GM21717 (cell line): Measurements from ENCODE around the gene TBC1D25.

Experiments used
- ATAC-seq: cut with Tn5 transposase; IDR thresholded peaks from one replicate; pipeline ENCODE4 v1.9.1; 2021; ENCODE audit warnings: mild to moderate bottlenecking, moderate library complexity; ENCODE audit not compliant: unreplicated experiment

The TBC1D25 gene

GRCh38 chrX:48559636-48560035 is 20.1 kb downstream of the TBC1D25 start:
- no peak for ATAC-seq

DNA sequence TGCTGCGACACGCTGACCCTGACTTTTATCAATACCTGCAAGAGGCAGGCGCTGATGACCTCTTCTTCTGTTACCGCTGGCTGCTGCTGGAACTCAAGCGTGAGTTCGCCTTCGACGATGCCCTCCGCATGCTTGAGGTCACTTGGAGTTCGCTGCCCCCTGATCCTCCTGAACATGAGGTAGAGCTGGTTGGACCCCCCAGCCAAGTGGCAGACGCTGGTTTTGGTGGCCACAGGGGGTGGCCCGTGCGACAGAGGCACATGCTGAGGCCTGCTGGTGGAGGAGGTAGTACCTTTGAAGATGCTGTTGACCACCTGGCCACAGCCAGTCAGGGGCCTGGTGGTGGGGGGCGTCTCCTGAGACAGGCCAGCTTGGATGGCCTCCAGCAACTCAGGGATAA is 20.5 kb downstream of the TBC1D25 start:
- no peak for ATAC-seq

DNA sequence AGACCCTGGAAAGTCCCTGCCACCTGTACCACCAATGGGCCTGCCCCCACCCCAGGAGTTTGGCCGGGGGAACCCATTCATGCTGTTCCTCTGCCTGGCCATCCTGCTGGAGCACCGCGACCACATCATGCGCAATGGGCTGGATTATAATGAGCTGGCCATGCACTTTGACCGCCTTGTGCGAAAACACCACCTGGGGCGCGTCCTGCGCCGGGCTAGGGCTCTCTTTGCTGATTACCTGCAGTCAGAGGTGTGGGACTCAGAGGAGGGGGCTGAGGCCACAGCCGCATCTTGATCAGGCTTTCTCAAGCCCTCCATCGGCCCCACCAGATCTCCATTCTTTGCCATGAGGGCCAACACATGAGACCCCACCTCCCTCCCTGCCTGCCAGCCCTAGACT is 21.2 kb downstream of the TBC1D25 start:
- no peak for ATAC-seq

DNA sequence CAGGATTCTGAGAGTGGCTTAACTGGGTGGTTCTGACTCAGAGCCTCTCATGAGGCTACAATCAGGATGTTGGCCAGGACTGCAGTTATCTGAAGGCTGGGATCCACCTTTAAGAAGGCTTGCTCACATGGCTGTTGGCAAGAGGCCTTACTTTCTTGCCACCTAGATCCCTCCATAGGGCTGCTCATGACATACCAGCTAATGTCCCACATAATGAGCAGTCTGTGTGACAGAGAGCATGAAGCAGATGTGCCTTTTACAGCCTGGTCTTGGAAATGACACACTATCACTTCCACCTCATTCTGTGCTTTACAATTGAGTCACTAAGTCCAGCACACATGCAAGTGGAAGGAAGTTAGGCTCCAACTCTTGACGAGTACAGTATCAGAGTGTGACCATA is 30.4 kb downstream of the TBC1D25 start:
- ATAC-seq, result no peak

- no peak for ATAC-seq
Observed at GRCh38 chrX:48573690-48574269, 34.3 kb downstream of the TBC1D25 start.

GRCh38 chrX:48574270-48575266 is 35.1 kb downstream of the TBC1D25 start, which contains the start of gene RBM3:
Gene RBM3, plus strand, starts transcription at chrX:48574484. Its CDS starts 697 bp downstream, at chrX:48575181.
- peak; percentile 79 for ATAC-seq

GRCh38 chrX:48575642-48576041 is 36.1 kb downstream of the TBC1D25 start:
- no peak for ATAC-seq

GRCh38 chrX:48576108-48576507 is 36.6 kb downstream of the TBC1D25 start:
- no peak for ATAC-seq

GRCh38 chrX:48578661-48579128 is 39.2 kb downstream of the TBC1D25 start:
- no peak for ATAC-seq

DNA sequence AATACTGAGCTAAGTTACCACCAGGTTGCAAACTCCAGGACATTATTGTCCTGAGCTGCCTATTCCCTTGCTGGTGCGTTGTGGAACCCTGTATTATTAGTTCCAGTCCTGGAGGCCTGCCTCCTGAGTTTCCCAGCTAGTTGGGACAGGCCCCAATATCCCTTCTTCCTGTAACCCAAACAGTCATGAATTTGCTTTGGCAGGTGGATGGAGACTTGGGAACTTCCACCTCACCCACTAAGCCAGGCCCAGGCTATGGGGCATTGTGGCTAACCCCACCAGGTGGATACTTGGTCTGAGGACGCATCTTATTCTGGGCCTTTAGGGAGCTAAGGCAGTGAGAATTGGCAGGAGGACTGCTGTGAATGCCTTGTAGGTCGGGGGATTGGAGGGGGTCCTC is 39.7 kb downstream of the TBC1D25 start:
- ATAC-seq, result no peak

DNA sequence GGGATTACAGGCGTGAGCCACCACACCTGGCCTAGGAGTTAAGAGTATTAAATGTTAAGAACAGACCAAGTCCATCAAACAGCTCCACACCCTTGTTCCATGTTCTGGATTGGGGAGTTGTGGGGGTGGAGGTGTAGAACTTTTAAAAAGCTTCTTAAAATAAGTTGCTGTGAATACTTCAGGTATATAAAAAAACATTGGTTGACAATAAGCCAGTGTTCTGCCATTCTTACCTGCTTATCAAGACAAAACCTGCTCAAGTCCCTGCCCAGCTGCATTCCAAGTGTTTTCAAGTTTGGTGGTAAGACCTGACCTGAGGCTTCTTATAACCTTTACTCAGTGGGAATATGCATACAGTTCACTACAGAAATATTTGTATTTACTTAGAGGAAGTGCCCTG is 41.1 kb downstream of the TBC1D25 start:
- ATAC-seq, result no peak

DNA sequence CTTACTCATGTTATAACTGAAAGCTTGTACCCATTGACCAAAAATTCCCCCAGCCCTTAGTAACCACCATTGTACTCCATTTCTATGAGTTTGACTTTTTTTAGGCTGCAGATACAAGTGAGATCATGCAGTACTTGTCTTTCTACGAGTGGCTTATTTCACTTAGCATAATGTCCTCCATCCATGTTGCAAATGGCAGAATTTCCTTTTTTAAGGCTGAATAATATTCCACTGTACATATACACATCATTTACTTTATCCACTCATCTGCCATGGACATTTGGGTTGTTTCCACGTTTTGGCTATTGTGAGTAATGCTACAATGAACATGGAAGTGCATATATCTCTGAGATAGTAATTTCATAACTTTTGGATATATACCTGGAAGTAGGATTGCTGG is 45.2 kb downstream of the TBC1D25 start:
- no peak for ATAC-seq

DNA sequence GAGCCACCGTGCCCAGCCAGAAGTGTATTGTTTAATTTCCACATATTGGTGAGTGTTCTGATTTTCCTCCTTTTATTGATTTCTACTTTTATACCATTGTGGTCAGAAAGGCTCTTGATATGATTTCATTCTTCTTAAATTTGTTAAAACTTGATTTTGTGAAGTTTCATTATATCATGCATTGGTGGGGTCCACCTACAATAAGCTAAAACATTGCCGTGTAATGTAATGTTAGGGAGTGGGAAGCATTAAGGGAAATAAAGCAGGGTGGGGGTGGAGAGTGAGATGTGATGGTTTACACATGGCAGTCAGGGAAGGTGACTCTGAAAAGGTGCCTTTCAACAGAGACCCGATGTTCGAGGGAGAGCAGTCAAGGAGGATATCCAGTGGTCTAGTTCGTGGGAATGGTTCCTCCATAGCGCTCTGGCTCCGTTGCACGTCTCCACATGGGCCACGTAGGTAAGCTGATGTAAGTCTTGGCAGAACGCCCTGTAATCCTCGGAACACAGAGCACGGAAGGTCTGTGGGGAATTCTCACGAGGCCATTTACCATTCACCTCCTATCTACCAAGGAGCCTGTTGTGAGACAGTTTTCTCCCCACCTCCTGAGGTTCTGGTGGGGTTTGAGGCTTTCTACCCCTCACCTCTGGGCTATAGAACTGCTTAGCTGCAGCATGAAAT is 50.1 kb downstream of the TBC1D25 start:
- ATAC-seq, result no peak

DNA sequence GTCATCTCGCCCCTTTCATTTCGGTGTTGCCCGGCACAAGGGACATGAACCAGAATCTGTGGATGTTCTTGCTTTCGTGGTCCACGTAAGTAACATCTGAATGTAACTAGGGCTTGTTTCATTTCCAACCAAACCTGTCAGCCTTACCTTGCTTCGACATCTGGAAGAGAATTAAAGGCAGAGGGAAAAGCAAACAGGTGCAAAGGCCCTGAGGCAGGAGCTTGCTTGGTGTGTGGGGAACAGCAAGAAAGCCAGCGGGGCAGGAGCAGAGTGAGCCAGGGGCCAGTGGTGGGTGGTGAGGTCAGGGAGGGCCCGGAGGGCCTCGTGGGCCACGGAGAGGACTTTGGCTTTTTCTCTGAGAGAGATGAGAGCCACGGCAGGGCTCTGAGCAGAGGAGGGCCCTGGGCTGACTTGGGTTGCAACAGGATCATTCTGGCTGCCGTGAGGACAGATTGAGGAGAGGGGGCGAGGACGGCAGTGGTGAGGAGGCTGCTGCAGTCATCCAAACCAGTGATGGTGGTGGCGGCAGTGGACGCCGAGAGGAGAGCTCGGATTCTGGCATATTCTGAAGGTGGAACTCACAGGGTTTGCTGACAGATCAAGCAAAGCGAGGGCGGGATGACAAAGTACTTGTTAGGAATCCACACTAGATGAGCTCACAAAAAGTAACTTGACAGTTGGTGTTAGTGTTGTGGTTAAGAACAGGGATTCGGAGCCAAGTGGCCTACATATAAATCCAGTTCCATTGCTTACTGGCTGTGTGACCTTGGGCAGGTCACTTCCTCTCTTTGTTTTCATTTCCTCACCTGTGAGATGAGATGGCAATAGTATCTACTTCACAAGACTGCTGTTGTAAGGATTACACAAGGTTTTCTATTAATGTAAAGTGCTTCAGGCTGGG is 50.9 kb downstream of the TBC1D25 start:
- ATAC-seq, result no peak

- no peak for ATAC-seq
Observed at GRCh38 chrX:48591255-48591791, 51.8 kb downstream of the TBC1D25 start.

- no peak for ATAC-seq
Observed at GRCh38 chrX:48592971-48593370, 53.5 kb downstream of the TBC1D25 start.

- ATAC-seq, result no peak
Observed at GRCh38 chrX:48595929-48596328, 56.4 kb downstream of the TBC1D25 start.

GRCh38 chrX:48597353-48598264 is 58.1 kb downstream of the TBC1D25 start, which contains the start of gene WDR13:
Gene WDR13, plus strand, starts transcription at chrX:48597492. Its CDS starts 505 bp downstream, at chrX:48597997.
- ATAC-seq, result peak; percentile 65

GRCh38 chrX:48598614-48599013 is 59.1 kb downstream of the TBC1D25 start:
- ATAC-seq, result no peak
